ENCODE results near the gene CLPTM1L. TPM values are rescaled to one million over a fixed set of nuclear protein-coding genes. Genes with fewer than 3 reads are reported as not detected.

The CLPTM1L gene
- total RNA-seq, 1 donor from 2014 or later = 74.8 TPM

GRCh38 chr5:1297243-1297642 lies 47.7 kb downstream of the CLPTM1L start:
- no peaks in the 10 kb centered on the region for H3K9me3 ChIP-seq (ENCODE audit: low read depth)
- H3K4me2 ChIP-seq = no peak overlapping the region
- no peak overlapping the region for H2AFZ ChIP-seq (replicated peaks)
- Mint-ChIP-seq H3K27me3 (ENCODE audit: insufficient read depth, low read depth) (peaks cover 17% of the 10 kb centered on the region), H3K36me3 (no peaks in the 10 kb centered on the region), H3K4me1 (peaks cover 3% of the 10 kb centered on the region), H3K9me3 (no peaks in the 10 kb centered on the region), H3K27ac (no peak overlapping the region), H3K4me3 (no peak overlapping the region)
- H3K4me3 ChIP-seq = no peak overlapping the region
- peaks cover 10% of the 10 kb centered on the region for H3K4me1 ChIP-seq
- peaks cover 43% of the 10 kb centered on the region for H3K27me3 ChIP-seq
- no peak overlapping the region for H3K9ac ChIP-seq
- no peak for TF ChIP-seq EZH2 (IDR thresholded peaks at IDR 0.05)
- H3K79me2 ChIP-seq (ENCODE audit: low read depth) = no peaks in the 10 kb centered on the region
- H3K27ac ChIP-seq = no peak overlapping the region
- peaks cover 6% of the 10 kb centered on the region for H4K20me1 ChIP-seq (ENCODE audit: low read depth)
- H3F3A ChIP-seq (ENCODE audit: low read depth) = peaks cover 10% of the 10 kb centered on the region
- DNase-seq (ENCODE audit: low spot score) = no peak
- no peaks in the 10 kb centered on the region for H3K36me3 ChIP-seq

DNA sequence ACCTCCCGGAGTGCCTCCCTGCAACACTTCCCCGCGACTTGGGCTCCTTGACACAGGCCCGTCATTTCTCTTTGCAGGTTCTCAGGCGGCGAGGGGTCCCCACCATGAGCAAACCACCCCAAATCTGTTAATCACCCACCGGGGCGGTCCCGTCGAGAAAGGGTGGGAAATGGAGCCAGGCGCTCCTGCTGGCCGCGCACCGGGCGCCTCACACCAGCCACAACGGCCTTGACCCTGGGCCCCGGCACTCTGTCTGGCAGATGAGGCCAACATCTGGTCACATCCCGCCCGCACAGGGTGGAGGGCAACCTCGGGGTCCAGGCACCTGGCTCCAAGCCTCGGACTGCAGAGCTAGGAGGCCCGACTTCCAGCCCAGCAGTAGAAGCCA lies 49.3 kb downstream of the CLPTM1L start:
- Mint-ChIP-seq H3K4me1 (peaks cover 3% of the 10 kb centered on the region), H3K27ac (no peak overlapping the region), H3K9me3 (no peaks in the 10 kb centered on the region), H3K4me3 (peak overlapping the region; percentile 73), H3K27me3 (ENCODE audit: insufficient read depth, low read depth) (peaks cover 16% of the 10 kb centered on the region), H3K36me3 (no peaks in the 10 kb centered on the region)
- Histone ChIP-seq H3K4me3 (peak overlapping the region; percentile 66), H4K20me1 (ENCODE audit: low read depth) (peaks cover 6% of the 10 kb centered on the region), H3K4me1 (peaks cover 10% of the 10 kb centered on the region), H3K4me2 (peak overlapping the region; percentile 85), H3K36me3 (no peaks in the 10 kb centered on the region), H3K27ac (no peak overlapping the region), H3K27me3 (peaks cover 43% of the 10 kb centered on the region), H3K9ac (no peak overlapping the region), H3K9me3 (ENCODE audit: low read depth) (no peaks in the 10 kb centered on the region), H3F3A (ENCODE audit: low read depth) (peaks cover 10% of the 10 kb centered on the region), H2AFZ (replicated peaks) (peak overlapping the region; percentile 91), H3K79me2 (ENCODE audit: low read depth) (no peaks in the 10 kb centered on the region)
- DNase-seq (ENCODE audit: low spot score) = no peak
- TF ChIP-seq EZH2phosphoT487 (IDR thresholded peaks at IDR 0.05) (no peak), CTCF (IDR thresholded peaks at IDR 0.05) (no peak), EZH2 (IDR thresholded peaks at IDR 0.05) (no peak)

DNA sequence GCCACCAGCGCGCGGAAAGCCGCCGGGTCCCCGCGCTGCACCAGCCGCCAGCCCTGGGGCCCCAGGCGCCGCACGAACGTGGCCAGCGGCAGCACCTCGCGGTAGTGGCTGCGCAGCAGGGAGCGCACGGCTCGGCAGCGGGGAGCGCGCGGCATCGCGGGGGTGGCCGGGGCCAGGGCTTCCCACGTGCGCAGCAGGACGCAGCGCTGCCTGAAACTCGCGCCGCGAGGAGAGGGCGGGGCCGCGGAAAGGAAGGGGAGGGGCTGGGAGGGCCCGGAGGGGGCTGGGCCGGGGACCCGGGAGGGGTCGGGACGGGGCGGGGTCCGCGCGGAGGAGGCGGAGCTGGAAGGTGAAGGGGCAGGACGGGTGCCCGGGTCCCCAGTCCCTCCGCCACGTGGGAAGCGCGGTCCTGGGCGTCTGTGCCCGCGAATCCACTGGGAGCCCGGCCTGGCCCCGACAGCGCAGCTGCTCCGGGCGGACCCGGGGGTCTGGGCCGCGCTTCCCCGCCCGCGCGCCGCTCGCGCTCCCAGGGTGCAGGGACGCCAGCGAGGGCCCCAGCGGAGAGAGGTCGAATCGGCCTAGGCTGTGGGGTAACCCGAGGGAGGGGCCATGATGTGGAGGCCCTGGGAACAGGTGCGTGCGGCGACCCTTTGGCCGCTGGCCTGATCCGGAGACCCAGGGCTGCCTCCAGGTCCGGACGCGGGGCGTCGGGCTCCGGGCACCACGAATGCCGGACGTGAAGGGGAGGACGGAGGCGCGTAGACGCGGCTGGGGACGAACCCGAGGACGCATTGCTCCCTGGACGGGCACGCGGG lies 49.9 kb downstream of the CLPTM1L start, which contains the start of gene TERT:
Gene TERT (minus strand): TSS at position 234 of the 815 bp plus-strand sequence. CDS start 79 bp downstream, at position 155.
- Mint-ChIP-seq H3K4me1 (peaks cover 3% of the 10 kb centered on the region), H3K27me3 (ENCODE audit: insufficient read depth, low read depth) (peaks cover 13% of the 10 kb centered on the region)

More for the DNA sequence above, 49.9 kb downstream of the CLPTM1L start, which contains the start of gene TERT:
- Histone ChIP-seq H3K9ac (no peak within 1 kb of the TSS), H3K4me2 (peak within 1 kb of the TSS; percentile 85), H3K79me2 (ENCODE audit: low read depth) (no peaks in the 10 kb centered on the region), H3F3A (ENCODE audit: low read depth) (peaks cover 10% of the 10 kb centered on the region), H3K4me1 (peaks cover 10% of the 10 kb centered on the region), H3K4me3 (peak within 1 kb of the TSS; percentile 66), H3K27me3 (peaks cover 43% of the 10 kb centered on the region), H3K9me3 (ENCODE audit: low read depth) (no peaks in the 10 kb centered on the region), H3K36me3 (no peaks in the 10 kb centered on the region), H3K27ac (no peak within 1 kb of the TSS), H4K20me1 (ENCODE audit: low read depth) (peaks cover 6% of the 10 kb centered on the region), H2AFZ (replicated peaks) (peak within 1 kb of the TSS; percentile 91)
- H3K36me3 Mint-ChIP-seq = no peaks in the 10 kb centered on the region
- no peaks in the 10 kb centered on the region for H3K9me3 Mint-ChIP-seq
- TF ChIP-seq EZH2 (IDR thresholded peaks at IDR 0.05) (no peak), EZH2phosphoT487 (IDR thresholded peaks at IDR 0.05) (peak; percentile 18), CTCF (IDR thresholded peaks at IDR 0.05) (peak; percentile 10)
- peak; percentile 78 for DNase-seq (ENCODE audit: low spot score)
- peak within 1 kb of the TSS; percentile 73 for H3K4me3 Mint-ChIP-seq
- H3K27ac Mint-ChIP-seq = no peak within 1 kb of the TSS

Data from neural progenitor cell (in vitro differentiated cells).